IgD-negative memory B cell (primary cell): Measurements from ENCODE around the gene KCNQ1. TPM values are rescaled to one million over a fixed set of nuclear protein-coding genes. Genes with fewer than 3 reads are reported as not detected.

Experiments used
- H3K27ac Mint-ChIP-seq, 3 donors: one replicate each; pipeline ENCODE4 v1.8.0; 2020 to 2022; ENCODE audit warnings: mild to moderate bottlenecking in 3 of 3, mixed read lengths in 3 of 3, moderate library complexity in 1 of 3
- H3K27me3 Mint-ChIP-seq: one replicate; pipeline ENCODE4 v1.8.0; 2021; ENCODE audit warnings: mixed read lengths
- H3K36me3 Mint-ChIP-seq: one replicate; pipeline ENCODE4 v1.8.0; 2020; ENCODE audit warnings: mild to moderate bottlenecking, mixed read lengths
- H3K4me1 Mint-ChIP-seq, 3 donors: one replicate each; pipeline ENCODE4 v1.8.0; 2020 to 2022; ENCODE audit warnings: mixed read lengths in 3 of 3, mild to moderate bottlenecking in 1 of 3
- H3K4me3 Mint-ChIP-seq, 4 donors: one replicate each; pipeline ENCODE4 v1.8.0; 2020 to 2022; ENCODE audit warnings: mild to moderate bottlenecking in 4 of 4, mixed read lengths in 4 of 4, moderate library complexity in 3 of 4
- H3K9me3 Mint-ChIP-seq, 3 donors: one replicate each; pipeline ENCODE4 v1.8.0; 2020 to 2021; ENCODE audit warnings: mixed read lengths in 3 of 3, mild to moderate bottlenecking in 1 of 3
- polyA plus RNA-seq: library from polyadenylated mRNA; unstranded; fragments of 300-500 nt; fragmentation: Illumina TruSeq; gene quantifications from one replicate; pipeline ENCODE4 v1.2.3, GENCODE V29; 2021

The KCNQ1 gene
- polyA plus RNA-seq, 1 donor from 2014 or later, result 20.5 TPM

DNA sequence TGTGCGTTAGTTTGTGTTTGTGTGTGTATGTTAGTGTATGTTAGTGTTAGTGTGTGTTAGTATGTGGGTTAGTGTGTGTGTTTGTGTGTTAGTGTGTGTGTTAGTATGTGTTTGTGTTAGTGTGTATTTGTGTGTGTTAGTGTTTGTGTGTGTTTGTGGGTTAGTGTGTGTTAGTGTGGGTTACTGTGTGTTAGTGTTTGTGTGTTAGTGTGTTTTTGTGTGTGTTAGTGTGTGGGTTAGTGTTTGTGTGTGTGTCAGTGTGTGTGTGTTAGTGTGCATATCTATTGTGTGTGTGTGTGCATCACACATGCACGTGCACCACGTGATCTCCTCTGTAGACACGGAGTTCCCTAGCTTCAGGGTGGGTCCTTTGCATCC, 139.6 kb downstream of the KCNQ1 start:
- H3K36me3 Mint-ChIP-seq, result no peaks in the 10 kb centered on the region
- H3K27me3 Mint-ChIP-seq, result no peaks in the 10 kb centered on the region
- no peaks in the 10 kb centered on the region for H3K9me3 Mint-ChIP-seq
- no peak overlapping the region for H3K27ac Mint-ChIP-seq
- H3K4me1 Mint-ChIP-seq, result no peaks in the 10 kb centered on the region
- H3K4me3 Mint-ChIP-seq, result no peak overlapping the region

DNA sequence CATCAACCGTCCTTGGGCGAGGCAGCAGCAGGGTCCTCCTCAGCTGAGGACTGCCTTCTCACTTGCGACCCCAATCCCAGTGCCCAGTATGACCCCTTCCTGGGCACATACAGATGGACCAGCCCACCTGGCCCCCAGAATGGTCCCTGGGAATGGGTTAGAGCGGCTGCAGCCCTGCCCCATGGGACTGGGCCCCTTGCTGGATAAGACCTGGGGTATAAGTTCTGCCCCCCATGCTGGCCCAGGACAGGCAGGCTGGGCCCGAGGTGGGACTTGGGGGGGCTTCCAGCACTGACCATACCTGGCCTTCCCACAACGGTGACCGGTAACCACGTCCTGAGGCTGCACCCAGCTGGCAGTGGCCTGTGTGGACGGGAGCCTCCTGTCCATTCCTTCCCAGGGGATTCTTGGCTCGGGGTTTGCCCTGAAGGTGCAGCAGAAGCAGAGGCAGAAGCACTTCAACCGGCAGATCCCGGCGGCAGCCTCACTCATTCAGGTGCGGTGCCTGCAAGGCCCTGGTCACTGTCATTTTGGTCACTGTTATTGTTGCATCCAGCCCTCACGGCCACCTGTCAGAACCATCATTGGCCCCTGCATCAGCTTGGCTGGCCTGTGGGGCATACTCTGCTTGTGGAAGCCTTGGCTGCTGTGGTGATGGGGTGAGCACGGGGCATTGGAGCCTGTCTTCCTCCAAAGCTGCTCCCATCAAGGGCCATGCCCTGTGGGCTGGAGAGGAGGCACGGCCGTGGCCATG, 140.2 kb downstream of the KCNQ1 start:
- H3K36me3 Mint-ChIP-seq, result no peaks in the 10 kb centered on the region
- H3K4me1 Mint-ChIP-seq, result no peaks in the 10 kb centered on the region
- no peaks in the 10 kb centered on the region for H3K27me3 Mint-ChIP-seq
- no peak overlapping the region for H3K27ac Mint-ChIP-seq
- no peak overlapping the region for H3K4me3 Mint-ChIP-seq
- H3K9me3 Mint-ChIP-seq, result no peaks in the 10 kb centered on the region

DNA sequence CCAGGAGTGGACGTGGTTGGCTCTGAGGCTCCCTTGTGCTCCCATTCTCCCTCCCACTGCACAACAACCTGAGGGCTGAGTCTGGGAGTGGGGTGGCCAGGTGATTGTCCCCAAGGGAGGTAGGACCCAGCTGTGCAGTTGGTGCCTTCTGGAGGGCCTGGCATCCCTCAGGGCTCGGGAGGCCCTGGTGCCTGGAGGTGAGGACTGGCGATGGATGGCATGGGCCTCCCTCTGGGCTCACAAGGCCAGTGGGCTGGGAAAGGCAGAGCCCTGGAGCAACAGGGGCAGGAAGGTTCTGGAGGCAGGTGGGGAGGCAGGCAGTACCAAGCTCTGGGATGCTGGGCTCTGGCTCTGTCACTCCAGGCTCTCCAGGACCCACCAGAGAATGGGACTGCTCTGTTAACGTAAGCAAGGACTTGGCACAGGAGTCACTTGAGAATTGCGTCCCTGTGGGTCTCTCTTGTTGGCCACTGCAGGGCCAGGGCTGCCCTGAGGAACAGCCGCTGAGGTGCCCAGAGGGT, 140.8 kb downstream of the KCNQ1 start:
- Mint-ChIP-seq H3K36me3 (no peaks in the 10 kb centered on the region), H3K4me1 (no peaks in the 10 kb centered on the region), H3K4me3 (no peak overlapping the region), H3K27ac (no peak overlapping the region), H3K9me3 (no peaks in the 10 kb centered on the region), H3K27me3 (no peaks in the 10 kb centered on the region)

DNA sequence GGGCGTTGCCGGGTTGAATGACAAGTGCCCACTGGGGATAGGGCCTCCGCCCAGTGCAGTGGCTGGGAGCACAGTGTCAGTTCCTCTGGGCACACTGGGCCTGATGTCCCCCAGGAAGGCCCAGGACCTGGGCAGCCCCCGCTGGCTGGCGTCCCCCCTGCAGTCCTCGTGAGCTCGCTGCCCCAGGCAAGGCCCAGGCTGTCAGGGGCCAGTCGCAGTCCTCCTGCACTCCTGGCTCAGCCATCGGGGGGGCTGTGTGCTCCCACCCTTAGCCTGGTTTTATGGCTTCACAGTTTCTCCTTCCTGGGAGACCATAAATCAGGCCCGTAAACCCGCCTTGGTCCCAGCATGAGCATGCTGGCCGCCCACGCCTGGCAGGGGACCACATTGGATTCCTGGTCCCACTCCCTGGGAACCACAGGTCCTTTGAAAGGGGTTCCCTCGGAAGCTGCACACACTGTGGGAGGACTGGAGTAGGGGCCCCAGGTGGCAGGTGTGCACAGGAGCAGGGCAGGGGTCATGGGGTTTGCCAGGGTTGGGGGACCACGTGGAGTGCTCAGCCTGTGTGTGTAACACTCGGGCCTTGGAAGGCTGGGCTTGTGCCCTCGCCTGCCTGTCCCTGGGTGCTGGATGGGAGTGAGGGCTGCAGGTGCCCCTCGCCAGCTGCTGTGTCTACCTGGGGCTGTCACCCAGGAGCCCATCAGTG, 141.4 kb downstream of the KCNQ1 start:
- Mint-ChIP-seq H3K4me3 (no peak overlapping the region), H3K27me3 (no peaks in the 10 kb centered on the region), H3K9me3 (no peaks in the 10 kb centered on the region), H3K36me3 (no peaks in the 10 kb centered on the region), H3K4me1 (no peaks in the 10 kb centered on the region), H3K27ac (peak overlapping the region in 1 of 3 donors; percentile 23)

DNA sequence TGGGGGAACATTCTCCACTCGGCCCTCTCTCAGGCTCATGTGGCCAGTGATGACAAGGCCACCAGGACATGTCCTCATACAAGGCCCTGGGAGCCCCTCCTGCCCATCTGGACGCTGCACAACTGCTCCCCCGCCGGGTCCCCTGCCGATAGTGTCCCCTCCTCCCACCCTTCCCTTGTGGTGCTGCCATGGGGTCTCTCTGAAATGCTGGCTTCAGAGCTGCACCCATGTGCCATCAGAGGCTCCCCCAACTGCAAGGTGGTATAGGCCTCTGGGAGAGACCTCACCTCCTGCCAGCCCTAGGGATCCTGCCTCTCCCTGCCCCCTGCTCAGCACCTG, 142.0 kb downstream of the KCNQ1 start:
- Mint-ChIP-seq H3K27ac (no peak overlapping the region), H3K27me3 (no peaks in the 10 kb centered on the region), H3K4me3 (no peak overlapping the region), H3K36me3 (no peaks in the 10 kb centered on the region), H3K4me1 (no peaks in the 10 kb centered on the region), H3K9me3 (no peaks in the 10 kb centered on the region)

DNA sequence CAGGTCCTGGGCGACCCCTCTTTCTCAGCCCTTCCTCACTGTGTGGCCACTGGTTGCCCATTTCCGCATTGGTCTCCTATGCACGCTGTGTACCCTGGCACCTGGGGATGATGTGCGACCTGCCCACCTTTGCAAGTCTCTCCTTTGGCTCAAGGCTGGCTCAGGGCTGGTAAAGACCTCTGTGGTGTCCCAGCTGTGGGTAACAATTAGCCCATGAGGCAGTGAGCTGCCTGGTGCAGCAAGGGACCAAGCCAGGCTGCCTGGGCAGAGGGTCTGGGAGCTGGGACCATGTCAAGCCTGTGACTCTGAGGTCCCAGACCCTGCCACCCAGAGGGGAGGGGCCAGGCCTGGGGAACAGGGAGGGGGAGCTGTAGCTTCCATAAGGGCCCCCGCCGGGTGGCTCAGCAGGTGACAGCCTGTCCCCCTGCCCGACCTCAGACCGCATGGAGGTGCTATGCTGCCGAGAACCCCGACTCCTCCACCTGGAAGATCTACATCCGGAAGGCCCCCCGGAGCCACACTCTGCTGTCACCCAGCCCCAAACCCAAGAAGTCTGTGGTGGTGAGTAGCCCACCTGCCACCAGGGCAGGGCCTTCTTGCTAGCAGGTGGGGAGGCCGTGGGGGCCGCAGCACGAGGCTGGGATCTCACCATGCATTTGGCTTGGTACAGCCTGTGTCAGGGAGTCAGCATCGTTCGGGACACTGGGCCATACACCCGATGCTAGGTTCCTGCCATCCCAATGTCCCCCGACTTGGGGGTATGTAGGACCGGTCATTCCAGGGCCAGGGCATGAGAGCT, 142.5 kb downstream of the KCNQ1 start:
- Mint-ChIP-seq H3K4me1 (no peaks in the 10 kb centered on the region), H3K27ac (no peak overlapping the region), H3K9me3 (no peaks in the 10 kb centered on the region), H3K36me3 (no peaks in the 10 kb centered on the region), H3K4me3 (no peak overlapping the region), H3K27me3 (no peaks in the 10 kb centered on the region)

DNA sequence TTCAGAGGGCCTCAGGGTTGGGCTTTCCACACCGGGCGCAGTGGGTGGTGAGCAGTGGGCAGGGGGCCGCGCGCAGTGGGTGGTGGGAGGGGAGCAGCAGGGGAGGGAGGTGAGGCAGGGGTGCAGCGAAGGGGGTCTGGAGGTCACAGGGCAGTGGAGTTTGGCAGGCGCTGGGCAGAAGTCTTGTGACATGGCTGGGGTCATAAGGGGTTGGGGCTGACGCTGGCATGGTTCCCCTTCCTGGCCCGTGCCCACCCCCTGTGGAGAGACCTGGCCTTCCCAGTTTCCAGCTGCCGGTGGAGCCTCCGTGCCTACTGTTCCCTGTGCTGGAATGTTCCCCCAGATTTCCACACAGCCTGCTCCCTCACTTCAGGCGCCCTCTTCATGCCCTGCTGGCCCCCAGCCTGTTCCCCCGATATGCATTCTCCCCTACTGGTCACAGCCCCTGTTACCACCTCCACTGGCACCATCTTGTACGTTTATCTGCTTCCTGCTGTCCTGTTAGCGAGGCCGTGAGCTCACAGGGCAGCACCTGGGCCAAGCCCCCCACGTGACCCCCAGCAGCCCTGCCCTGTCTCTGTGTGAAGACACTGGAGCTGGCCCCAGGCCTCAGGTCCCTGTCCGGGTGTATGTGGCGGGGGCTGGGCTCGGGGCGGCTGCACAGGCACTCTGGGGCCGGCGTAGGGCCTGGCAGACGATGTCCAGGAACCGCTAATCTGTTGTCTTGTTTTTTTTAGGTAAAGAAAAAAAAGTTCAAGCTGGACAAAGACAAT, 143.4 kb downstream of the KCNQ1 start:
- no peak overlapping the region for H3K27ac Mint-ChIP-seq
- no peak overlapping the region for H3K4me3 Mint-ChIP-seq
- H3K36me3 Mint-ChIP-seq, result no peaks in the 10 kb centered on the region
- H3K27me3 Mint-ChIP-seq, result no peaks in the 10 kb centered on the region
- no peaks in the 10 kb centered on the region for H3K4me1 Mint-ChIP-seq
- H3K9me3 Mint-ChIP-seq, result no peaks in the 10 kb centered on the region

DNA sequence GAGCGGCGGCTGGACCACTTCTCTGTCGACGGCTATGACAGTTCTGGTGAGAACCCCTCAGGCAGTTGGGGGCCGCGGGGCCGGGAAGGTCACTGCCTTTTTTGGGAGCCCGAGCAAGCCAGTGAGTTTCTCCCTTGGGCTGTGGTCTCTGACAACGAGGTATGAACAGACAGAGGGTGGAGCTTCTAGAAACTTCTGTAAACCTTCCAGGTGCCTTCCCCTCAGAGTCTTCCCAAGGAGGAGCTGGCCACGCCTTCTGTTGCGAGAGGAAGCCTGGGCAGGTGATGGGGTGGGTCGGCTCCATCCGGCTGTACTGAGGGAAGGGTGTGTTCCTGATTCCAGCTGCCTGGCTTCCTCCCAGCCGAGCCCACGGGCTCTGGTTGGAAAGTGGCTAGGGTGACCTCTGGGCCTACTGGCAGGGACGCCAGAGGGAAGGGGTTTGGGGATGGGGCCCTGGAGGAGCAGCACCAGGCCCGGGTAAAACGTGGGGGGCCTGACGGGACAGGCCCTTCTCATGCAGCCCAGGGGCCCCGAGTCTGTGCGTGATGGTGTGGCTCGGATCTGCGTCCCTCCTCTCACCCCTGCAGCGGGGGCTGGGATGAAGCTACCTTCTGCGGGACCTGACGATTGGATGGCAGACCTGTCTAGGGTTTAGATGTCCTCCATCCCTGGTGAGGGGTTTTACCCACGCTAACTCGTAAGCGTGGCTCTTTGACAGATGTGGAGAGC, 144.2 kb downstream of the KCNQ1 start:
- Mint-ChIP-seq H3K27ac (peak overlapping the region in 1 of 3 donors; percentile 7), H3K4me1 (no peaks in the 10 kb centered on the region), H3K4me3 (no peak overlapping the region), H3K9me3 (no peaks in the 10 kb centered on the region), H3K27me3 (no peaks in the 10 kb centered on the region), H3K36me3 (no peaks in the 10 kb centered on the region)

DNA sequence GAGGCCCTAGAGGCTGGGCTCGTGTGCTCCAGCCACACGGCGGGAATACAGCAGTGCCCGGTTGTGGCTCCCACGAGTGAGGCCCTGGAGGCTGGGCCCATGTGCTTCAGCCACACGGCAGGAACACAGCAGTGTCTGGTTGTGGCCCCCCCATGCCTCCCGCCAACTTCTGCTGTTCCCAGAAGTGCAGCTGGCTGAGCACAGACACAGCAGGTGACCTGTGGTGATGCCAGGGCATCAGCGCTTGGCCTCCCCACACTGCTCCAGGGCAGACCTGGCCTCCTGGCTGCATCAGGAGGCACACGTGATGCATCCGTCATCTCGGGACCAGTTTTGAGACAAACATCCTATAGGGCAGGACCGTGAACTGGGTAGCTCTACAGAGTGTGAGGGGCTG, 144.7 kb downstream of the KCNQ1 start:
- Mint-ChIP-seq H3K36me3 (peaks cover 4% of the 10 kb centered on the region), H3K4me1 (no peaks in the 10 kb centered on the region), H3K4me3 (no peak overlapping the region), H3K27ac (no peak overlapping the region), H3K27me3 (no peaks in the 10 kb centered on the region), H3K9me3 (no peaks in the 10 kb centered on the region)

DNA sequence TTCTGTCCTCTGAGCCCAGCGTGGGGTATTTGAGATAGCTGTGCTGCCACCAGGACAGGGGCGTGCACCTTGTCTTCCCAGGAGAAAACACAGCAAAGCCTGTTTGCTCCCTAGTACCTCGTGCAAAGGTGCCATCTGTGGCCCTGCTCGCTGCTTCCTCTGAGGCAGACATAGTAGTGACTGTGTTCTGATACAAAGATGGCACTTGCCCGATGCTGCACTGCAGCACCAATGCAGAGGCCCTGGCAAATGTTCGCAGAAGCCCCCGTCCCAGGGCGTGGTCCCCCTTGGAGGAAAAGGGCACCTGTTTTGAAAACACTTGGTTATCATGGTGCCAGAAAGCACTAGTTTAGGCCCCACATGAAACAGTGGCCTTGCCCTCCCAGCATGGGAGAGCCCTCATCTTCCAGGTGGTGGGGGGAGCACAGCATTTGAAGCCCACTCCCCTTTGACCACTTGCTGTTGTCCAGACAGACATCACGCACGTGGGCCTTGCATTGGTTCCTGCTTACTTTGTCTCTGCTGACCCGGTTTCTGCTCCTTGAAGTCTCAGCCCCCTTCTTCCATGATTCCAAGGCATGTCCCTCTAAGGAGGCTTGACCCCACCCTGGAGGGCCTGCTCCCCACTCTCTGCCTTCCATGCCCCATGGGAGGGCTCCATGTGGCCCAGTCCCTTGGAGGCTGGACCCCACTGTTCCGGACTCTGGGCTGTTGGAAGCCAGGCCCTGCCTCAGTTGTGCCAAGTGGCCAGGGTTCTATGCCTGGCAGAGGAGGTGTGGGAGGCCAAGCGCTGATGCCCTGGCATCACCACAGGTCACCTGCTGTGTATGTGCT, 145.5 kb downstream of the KCNQ1 start:
- no peaks in the 10 kb centered on the region for H3K9me3 Mint-ChIP-seq

DNA sequence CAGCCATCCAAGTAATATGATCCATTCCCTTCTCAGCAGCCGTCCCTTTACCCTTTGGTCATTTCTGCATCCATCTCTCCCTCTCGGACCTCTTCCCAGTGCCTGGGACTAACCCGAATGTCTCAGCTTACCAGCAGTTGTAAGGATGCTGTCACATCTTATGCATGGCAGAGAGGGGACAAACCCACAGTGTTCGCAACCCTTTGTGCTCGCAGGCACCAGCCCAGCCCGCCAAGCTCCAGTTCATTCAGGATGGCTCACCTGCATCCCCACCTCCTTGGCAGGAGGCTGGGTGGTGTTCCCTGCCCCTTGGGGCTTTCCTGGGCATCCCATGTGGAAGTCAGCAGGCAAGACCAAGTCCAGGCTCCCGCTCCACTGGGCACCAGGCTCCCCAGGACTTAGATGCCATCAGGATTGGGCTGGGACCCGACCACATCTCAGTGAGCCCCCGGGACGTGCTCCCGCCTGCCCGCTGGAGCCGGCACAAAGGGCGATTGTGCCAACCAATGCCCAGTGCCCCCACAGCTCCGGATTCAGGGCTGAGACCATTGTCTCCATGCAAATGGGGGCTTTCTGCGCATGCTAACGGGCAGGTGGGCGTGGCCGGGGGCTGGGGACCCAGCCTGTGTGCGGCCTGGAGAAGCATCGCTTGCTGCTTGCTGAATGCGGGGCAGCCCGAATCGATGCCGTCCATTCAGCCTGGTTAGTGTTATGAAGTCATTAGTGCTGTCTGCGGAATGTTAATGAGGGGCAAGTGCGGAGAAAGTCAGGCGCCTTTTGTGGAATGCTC, 146.4 kb downstream of the KCNQ1 start:
- no peaks in the 10 kb centered on the region for H3K9me3 Mint-ChIP-seq
- no peaks in the 10 kb centered on the region for H3K27me3 Mint-ChIP-seq
- no peak overlapping the region for H3K27ac Mint-ChIP-seq
- H3K4me3 Mint-ChIP-seq, result no peak overlapping the region
- H3K36me3 Mint-ChIP-seq, result peaks cover 6% of the 10 kb centered on the region
- H3K4me1 Mint-ChIP-seq, result no peaks in the 10 kb centered on the region

More for the DNA sequence above, 145.5 kb downstream of the KCNQ1 start:
- Mint-ChIP-seq H3K36me3 (peaks cover 6% of the 10 kb centered on the region), H3K4me1 (no peaks in the 10 kb centered on the region), H3K4me3 (no peak overlapping the region), H3K27me3 (no peaks in the 10 kb centered on the region), H3K27ac (no peak overlapping the region)

DNA sequence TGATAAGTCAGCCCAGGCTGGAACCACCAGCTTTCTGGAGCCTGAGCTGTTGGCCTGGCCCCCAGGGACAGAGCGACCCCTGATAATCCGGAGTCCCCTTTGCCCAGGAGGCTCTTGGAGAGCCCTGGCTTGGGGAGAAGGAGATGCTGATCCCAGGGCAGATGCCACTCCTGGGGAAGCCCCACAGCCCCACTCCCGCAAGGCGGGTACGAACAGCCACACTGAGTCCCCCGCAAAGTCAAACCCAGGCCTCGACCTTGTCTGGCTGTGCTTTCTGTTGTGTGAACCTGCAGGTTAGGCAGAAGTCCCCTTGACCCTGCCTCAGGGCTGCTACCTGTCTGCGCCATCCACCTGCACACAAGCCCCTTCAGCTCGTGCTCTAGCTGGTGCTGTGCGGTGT, 147.0 kb downstream of the KCNQ1 start:
- Mint-ChIP-seq H3K9me3 (peaks cover 2 to 3% (median 3%) of the 10 kb centered on the region in 3 donors), H3K36me3 (peaks cover 9% of the 10 kb centered on the region), H3K4me3 (no peak overlapping the region), H3K4me1 (no peaks in the 10 kb centered on the region), H3K27ac (no peak overlapping the region), H3K27me3 (no peaks in the 10 kb centered on the region)
